Smooth muscle cell (in vitro differentiated cells): ENCODE data around the gene RAB3IL1. TPM values are rescaled to one million over a fixed set of nuclear protein-coding genes. Genes with fewer than 3 reads are reported as not detected.

Experiments used
- DNase-seq: peaks from one replicate; lab custom pipeline; 2025; ENCODE audit not compliant: unreplicated experiment; lab: John Stamatoyannopoulos, UW
- H2AFZ ChIP-seq: fragments of 200-600 bp; sonication (generic); 2 replicates; pipeline ENCODE4 v1.6.0; 2016; ENCODE audit warnings: antibody characterized with exemption, low read depth, mild to moderate bottlenecking
- H3F3A ChIP-seq: fragments of 200-600 bp; sonication (generic); 2 replicates; pipeline ENCODE4 v1.6.0; 2017; ENCODE audit warnings: antibody characterized with exemption, low read depth
- H3K27ac ChIP-seq: fragments of 200-600 bp; sonication (generic); 2 replicates; pipeline ENCODE4 v1.5.1; 2016; ENCODE audit warnings: low read depth, mild to moderate bottlenecking
- H3K27me3 ChIP-seq: fragments of 200-600 bp; sonication (generic); 2 replicates; pipeline ENCODE4 v1.6.1; 2016; ENCODE audit warnings: low read depth, mild to moderate bottlenecking
- H3K36me3 ChIP-seq: fragments of 200-600 bp; sonication (generic); 2 replicates; pipeline ENCODE4 v1.5.1; 2016; ENCODE audit warnings: low read depth
- H3K4me1 ChIP-seq: fragments of 200-600 bp; sonication (generic); 2 replicates; pipeline ENCODE4 v1.5.1; 2016; ENCODE audit warnings: low read depth
- H3K4me2 ChIP-seq: fragments of 200-600 bp; sonication (generic); 2 replicates; pipeline ENCODE4 v1.6.0; 2016; ENCODE audit warnings: mild to moderate bottlenecking
- H3K4me3 ChIP-seq: fragments of 200-600 bp; sonication (generic); 2 replicates; pipeline ENCODE4 v1.5.1; 2016; ENCODE audit warnings: mild to moderate bottlenecking
- H3K79me2 ChIP-seq: fragments of 200-600 bp; sonication (generic); 2 replicates; pipeline ENCODE4 v1.6.0; 2016; ENCODE audit warnings: low read depth, mild to moderate bottlenecking
- H3K9ac ChIP-seq: fragments of 200-600 bp; sonication (generic); 2 replicates; pipeline ENCODE4 v1.6.0; 2016; ENCODE audit warnings: low read depth
- H3K9me3 ChIP-seq: fragments of 200-600 bp; sonication (generic); replicated peaks from 2 replicates; pipeline ENCODE4 v1.5.1; 2016; ENCODE audit warnings: low read depth
- H4K20me1 ChIP-seq: fragments of 200-600 bp; sonication (generic); 2 replicates; pipeline ENCODE4 v1.6.0; 2016; ENCODE audit warnings: low read depth
- CTCF ChIP-seq: fragments of 200-600 bp; sonication (generic); IDR thresholded peaks from 2 replicates; pipeline ENCODE4 v1.5.1; 2017; ENCODE audit warnings: borderline replicate concordance, mild to moderate bottlenecking, antibody characterized with exemption; ENCODE audit not compliant: insufficient read depth, poor library complexity, severe bottlenecking
- WGBS: methylation state at CpG from one replicate; pipeline ENCODE4 v1.1.7; 2016; ENCODE audit warnings: low lambda C conversion rate; 5-methylcytosine and 5-hydroxymethylcytosine counted together
- polyA plus RNA-seq: library from polyadenylated mRNA; unstranded; fragments of >200 nt; fragmentation: Nextera tagmentation; extraction: Ambion mirVana; gene quantifications from 2 replicates; pipeline ENCODE4 v1.2.1, GENCODE V29; 2016
- total RNA-seq: library from RNA; depleted of rRNA; stranded (reverse); fragments of >200 nt; gene quantifications from 2 replicates; pipeline ENCODE4 v1.2.3, GENCODE V29; 2014

The RAB3IL1 gene
- total and polyA plus RNA-seq, 2 experiments from 2014 or later: 4.9 to 11.6 TPM

- H3K4me1 ChIP-seq: peaks cover 3% of the 10 kb centered on the region
- no peak overlapping the region for H3K4me3 ChIP-seq
- no peaks in the 10 kb centered on the region for H3K27me3 ChIP-seq
- DNase-seq: no peak
- H4K20me1 ChIP-seq: peaks cover 5% of the 10 kb centered on the region
- no peak overlapping the region for H3K9ac ChIP-seq
- H3F3A ChIP-seq: no peaks in the 10 kb centered on the region
- no peaks in the 10 kb centered on the region for H3K9me3 ChIP-seq
- H3K27ac ChIP-seq: no peak overlapping the region
- H3K4me2 ChIP-seq: no peak overlapping the region
- H2AFZ ChIP-seq: no peak overlapping the region
- H3K79me2 ChIP-seq: no peaks in the 10 kb centered on the region
- no peaks in the 10 kb centered on the region for H3K36me3 ChIP-seq
- no peak for TF ChIP-seq CTCF
- 94% methylated on average over 13 of the region's 13 CpGs for WGBS
These were observed 31.4 kb downstream of the RAB3IL1 start for GRCh38 chr11:61885784-61886580.

GRCh38 chr11:61885166-61885778 lies 32.1 kb downstream of the RAB3IL1 start:
- 87% methylated on average over 6 of the region's 7 CpGs for WGBS
- Histone ChIP-seq H4K20me1 (peaks cover 3% of the 10 kb centered on the region), H3K79me2 (no peaks in the 10 kb centered on the region), H3K4me2 (no peak overlapping the region), H3F3A (no peaks in the 10 kb centered on the region), H2AFZ (no peak overlapping the region), H3K27me3 (no peaks in the 10 kb centered on the region), H3K9me3 (no peaks in the 10 kb centered on the region), H3K4me3 (no peak overlapping the region), H3K4me1 (peaks cover under 1% of the 10 kb centered on the region), H3K27ac (no peak overlapping the region), H3K9ac (no peak overlapping the region), H3K36me3 (no peaks in the 10 kb centered on the region)
- TF ChIP-seq CTCF: no peak
- DNase-seq: no peak

GRCh38 chr11:61883947-61884346 lies 33.4 kb downstream of the RAB3IL1 start:
- H3K79me2 ChIP-seq: no peaks in the 10 kb centered on the region
- no peaks in the 10 kb centered on the region for H3F3A ChIP-seq
- TF ChIP-seq CTCF: no peak
- H3K4me3 ChIP-seq: no peak overlapping the region
- no peak overlapping the region for H3K27ac ChIP-seq
- DNase-seq: no peak
- H3K4me1 ChIP-seq: no peaks in the 10 kb centered on the region
- H3K27me3 ChIP-seq: no peaks in the 10 kb centered on the region
- no peaks in the 10 kb centered on the region for H3K36me3 ChIP-seq
- no peak overlapping the region for H3K4me2 ChIP-seq
- no peak overlapping the region for H3K9ac ChIP-seq
- no peaks in the 10 kb centered on the region for H3K9me3 ChIP-seq
- no peaks in the 10 kb centered on the region for H4K20me1 ChIP-seq
- 99% methylated on average over 5 of the region's 5 CpGs for WGBS
- no peak overlapping the region for H2AFZ ChIP-seq
